Gastrocnemius medialis (tissue), 4 donors: ENCODE results near the gene THG1L. TPM values are rescaled to one million over a fixed set of nuclear protein-coding genes. Genes with fewer than 3 reads are reported as not detected.

ENCODE experiments used
- ATAC-seq, 2 donors: fragments of 150-250 bp; one replicate each; pipeline ENCODE4 v1.9.1; 2016
- DNase-seq, 2 donors: peaks; one replicate each; pipeline ENCODE4 v3.0.0-alpha.2; 2019
- H3K27ac ChIP-seq, 4 donors: fragments of 200-600 bp; sonication (generic); 1 replicate in 1 of 4; 2 replicates in 3 of 4; pipeline ENCODE4 v1.5.1; 2016 to 2018; ENCODE audit warnings: mild to moderate bottlenecking in 2 of 4, moderate library complexity in 1 of 4
- H3K27me3 ChIP-seq, 3 donors: fragments of 200-600 bp; sonication (generic) in 2 of 3; 1 replicate in 1 of 3; 2 replicates in 2 of 3; pipeline versions ENCODE4 v1.5.1 to v1.6.0; 2016 to 2019; ENCODE audit warnings: mild to moderate bottlenecking in 1 of 3, moderate library complexity in 1 of 3
- H3K36me3 ChIP-seq, 2 donors: fragments of 200-600 bp; sonication (generic) in 1 of 2; one replicate each; pipeline ENCODE4 v1.5.1; 2017 to 2018
- H3K4me1 ChIP-seq, 2 donors: fragments of 200-600 bp; sonication (generic) in 1 of 2; one replicate each; pipeline ENCODE4 v1.5.1; 2016 to 2017; ENCODE audit warnings: mild to moderate bottlenecking in 2 of 2
- H3K4me3 ChIP-seq, 4 donors: fragments of 200-600 bp; sonication (generic) in 3 of 4; 1 replicate in 1 of 4; 2 replicates in 3 of 4; pipeline ENCODE4 v1.5.1; 2016 to 2019; ENCODE audit warnings: mild to moderate bottlenecking in 2 of 4
- H3K9me3 ChIP-seq, 3 donors: fragments of 200-600 bp; sonication (generic) in 2 of 3; 1 replicate in 1 of 3; 2 replicates in 2 of 3; pipeline ENCODE4 v1.5.1; 2016 to 2019
- POLR2A ChIP-seq, 2 donors: fragments of 450-650 bp; IDR thresholded peaks; one replicate each; pipeline ENCODE4 v1.6.1; 2017; ENCODE audit warnings: antibody characterized with exemption in 2 of 2, mild to moderate bottlenecking in 2 of 2, moderate library complexity in 2 of 2
- in situ Hi-C, 4 donors: fragments of 200-750 bp; cut with MboI; loops; one replicate each; pipeline versions ENCODE4 v1.15.0 to v1.8.0; 2017; ENCODE audit warnings: low sequenced_read_pairs in 4 of 4
- intact Hi-C: fragments of 100-400 bp; cut with DNase I; formaldehyde crosslinking; loops from one replicate; pipeline ENCODE4 v1.15.1; 2023; ENCODE audit warnings: low total_unique reads
- total RNA-seq, 4 donors: library from RNA; depleted of rRNA; stranded (reverse); fragments of >200 nt; gene quantifications; one replicate each; pipeline versions ENCODE4 v1.1.0 to v1.2.3, GENCODE V29; 2016
- TF ChIP-seq, protein P1 (sequence below), 5 experiments: fragments of 450-650 bp in 3 of 5; fragments of 200-600 bp in 2 of 5; sonication (generic) in 2 of 5; IDR thresholded peaks in 4 of 5; conservative IDR thresholded peaks in 1 of 5; 1 replicate in 4 of 5; 2 replicates in 1 of 5; pipeline ENCODE4 v1.5.1; 2016 to 2019; ENCODE audit warnings: antibody characterized with exemption in 5 of 5, mild to moderate bottlenecking in 3 of 5, moderate library complexity in 3 of 5

THG1L gene
- total RNA-seq, 4 donors from 2014 or later, result 3.5 to 9.7 (median 6.6) TPM

DNA sequence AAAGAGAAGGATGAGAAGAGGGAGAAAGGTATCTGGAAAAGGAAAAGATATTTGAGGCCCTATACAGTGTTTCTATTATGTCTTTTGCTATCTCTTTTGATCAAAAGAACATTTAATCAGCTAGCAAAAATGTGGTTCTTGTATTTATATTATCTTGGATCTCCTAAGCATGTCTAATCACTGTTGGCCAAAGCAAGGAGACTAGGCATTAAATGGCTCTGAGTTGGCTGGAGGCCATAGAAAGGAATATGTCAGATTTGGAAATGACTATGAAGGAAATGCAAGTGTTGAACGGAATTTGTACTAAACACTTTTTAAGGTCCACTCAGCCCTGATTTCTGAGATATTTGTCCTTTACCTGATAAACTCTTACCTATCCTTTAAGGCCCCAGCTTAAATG is 22.4 kb upstream of the THG1L start:
- TF ChIP-seq, protein P1, sequence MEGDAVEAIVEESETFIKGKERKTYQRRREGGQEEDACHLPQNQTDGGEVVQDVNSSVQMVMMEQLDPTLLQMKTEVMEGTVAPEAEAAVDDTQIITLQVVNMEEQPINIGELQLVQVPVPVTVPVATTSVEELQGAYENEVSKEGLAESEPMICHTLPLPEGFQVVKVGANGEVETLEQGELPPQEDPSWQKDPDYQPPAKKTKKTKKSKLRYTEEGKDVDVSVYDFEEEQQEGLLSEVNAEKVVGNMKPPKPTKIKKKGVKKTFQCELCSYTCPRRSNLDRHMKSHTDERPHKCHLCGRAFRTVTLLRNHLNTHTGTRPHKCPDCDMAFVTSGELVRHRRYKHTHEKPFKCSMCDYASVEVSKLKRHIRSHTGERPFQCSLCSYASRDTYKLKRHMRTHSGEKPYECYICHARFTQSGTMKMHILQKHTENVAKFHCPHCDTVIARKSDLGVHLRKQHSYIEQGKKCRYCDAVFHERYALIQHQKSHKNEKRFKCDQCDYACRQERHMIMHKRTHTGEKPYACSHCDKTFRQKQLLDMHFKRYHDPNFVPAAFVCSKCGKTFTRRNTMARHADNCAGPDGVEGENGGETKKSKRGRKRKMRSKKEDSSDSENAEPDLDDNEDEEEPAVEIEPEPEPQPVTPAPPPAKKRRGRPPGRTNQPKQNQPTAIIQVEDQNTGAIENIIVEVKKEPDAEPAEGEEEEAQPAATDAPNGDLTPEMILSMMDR (IDR thresholded peaks at IDR 0.05 in 4 of 5, conservative IDR thresholded peaks at IDR 0.05 in 1 of 5), result no peak
- no peak for TF ChIP-seq POLR2A (IDR thresholded peaks at IDR 0.05)
- no peak overlapping the region for H3K27ac ChIP-seq
- H3K4me1 ChIP-seq, result no peaks in the 10 kb centered on the region
- DNase-seq (no peak), ATAC-seq (no peak)
- no peaks in the 10 kb centered on the region for H3K9me3 ChIP-seq
- no peaks in the 10 kb centered on the region for H3K27me3 ChIP-seq
- H3K36me3 ChIP-seq, result no peaks in the 10 kb centered on the region
- intact Hi-C loops, result no loop called here
- no peak overlapping the region for H3K4me3 ChIP-seq
- in situ Hi-C loops, result loop anchor here in 1 of 4 donors (25.0 kb wide), 1 partner anchor 272 kb away; no protein-coding TSS in a partner anchor

DNA sequence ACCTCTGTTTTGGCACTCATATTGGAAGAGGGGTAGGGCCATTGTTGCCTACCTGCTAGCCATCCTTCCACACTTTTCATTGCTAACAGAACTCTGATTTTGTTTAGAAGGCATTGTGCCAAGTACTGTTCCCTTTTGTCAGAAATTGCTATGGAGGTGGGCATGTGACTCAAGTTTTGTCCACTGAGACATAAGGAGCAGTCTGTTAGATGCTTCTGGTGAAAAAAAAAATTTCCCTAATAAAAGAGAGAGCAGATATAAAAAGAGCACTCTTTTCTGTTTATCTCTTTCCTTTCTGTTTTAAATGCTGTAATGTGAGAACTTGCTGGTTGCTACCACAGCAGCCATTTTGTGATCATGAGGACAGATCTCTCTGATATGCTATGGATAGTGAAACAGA is 21.9 kb upstream of the THG1L start:
- H3K4me1 ChIP-seq, result no peaks in the 10 kb centered on the region
- H3K4me3 ChIP-seq, result no peak overlapping the region
- H3K9me3 ChIP-seq, result no peaks in the 10 kb centered on the region
- intact Hi-C loops, result no loop called here
- ATAC-seq, result no peak
- DNase-seq, result no peak
- H3K27ac ChIP-seq, result no peak overlapping the region
- H3K27me3 ChIP-seq, result no peaks in the 10 kb centered on the region
- TF ChIP-seq, protein P1 (IDR thresholded peaks at IDR 0.05 in 4 of 5, conservative IDR thresholded peaks at IDR 0.05 in 1 of 5), result no peak
- TF ChIP-seq POLR2A (IDR thresholded peaks at IDR 0.05), result no peak
- in situ Hi-C loops, result loop anchor here in 1 of 4 donors (25.0 kb wide), 1 partner anchor 272 kb away; no protein-coding TSS in a partner anchor
- no peaks in the 10 kb centered on the region for H3K36me3 ChIP-seq

DNA sequence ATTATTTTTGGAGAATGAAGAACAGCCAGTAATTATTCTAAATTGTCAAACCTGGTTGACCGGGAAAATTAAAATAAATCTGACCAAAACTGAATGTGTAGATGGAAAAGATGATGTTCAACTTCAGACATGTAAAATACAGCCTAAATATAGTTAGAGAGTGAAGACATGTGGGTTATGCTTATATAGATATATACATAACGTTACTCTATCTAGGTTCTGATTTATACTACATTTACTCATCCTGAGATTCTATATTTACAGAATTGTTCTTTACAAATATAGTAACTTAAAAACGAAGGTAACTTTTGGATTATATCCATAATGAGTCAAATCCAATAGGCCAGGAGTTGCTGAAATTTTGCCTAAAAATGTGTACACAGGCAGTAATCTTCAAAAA is 20.8 kb upstream of the THG1L start:
- TF ChIP-seq, protein P1 (IDR thresholded peaks at IDR 0.05 in 4 of 5, conservative IDR thresholded peaks at IDR 0.05 in 1 of 5), result no peak
- TF ChIP-seq POLR2A (IDR thresholded peaks at IDR 0.05), result no peak
- H3K4me3 ChIP-seq, result no peak overlapping the region
- intact Hi-C loops, result no loop called here
- H3K9me3 ChIP-seq, result no peaks in the 10 kb centered on the region
- in situ Hi-C loops, result loop anchor here in 3 of 4 donors (10.0 to 25.0 kb wide), 3 partner anchors 273 to 386 kb away; no protein-coding TSS in a partner anchor
- H3K36me3 ChIP-seq, result no peaks in the 10 kb centered on the region
- no peak for ATAC-seq
- DNase-seq, result no peak
- no peaks in the 10 kb centered on the region for H3K27me3 ChIP-seq
- H3K4me1 ChIP-seq, result no peaks in the 10 kb centered on the region
- H3K27ac ChIP-seq, result no peak overlapping the region

DNA sequence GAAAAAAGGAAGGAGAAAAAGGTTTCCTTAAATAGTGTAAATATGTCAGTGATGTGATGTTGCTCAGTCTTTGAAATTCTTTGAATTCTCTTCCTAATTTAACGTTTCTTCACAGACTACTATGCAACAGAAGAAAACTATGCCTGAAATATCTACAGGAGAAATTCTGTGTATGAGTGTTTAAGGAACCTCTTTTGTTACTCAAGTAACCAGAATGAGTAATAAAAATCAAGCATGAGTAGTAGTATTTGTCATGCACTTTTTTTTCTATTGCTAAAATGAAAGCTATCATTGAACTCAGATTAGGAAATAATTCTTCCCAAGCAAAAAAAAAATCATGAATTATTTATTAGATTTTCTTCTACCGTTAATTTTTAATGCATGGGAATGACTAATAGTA is 20.3 kb upstream of the THG1L start:
- TF ChIP-seq, protein P1 (IDR thresholded peaks at IDR 0.05 in 4 of 5, conservative IDR thresholded peaks at IDR 0.05 in 1 of 5), result no peak
- no peak for TF ChIP-seq POLR2A (IDR thresholded peaks at IDR 0.05)
- Histone ChIP-seq H3K4me1 (no peaks in the 10 kb centered on the region), H3K4me3 (no peak overlapping the region), H3K27ac (no peak overlapping the region), H3K27me3 (no peaks in the 10 kb centered on the region), H3K9me3 (no peaks in the 10 kb centered on the region), H3K36me3 (no peaks in the 10 kb centered on the region)
- no peak for DNase-seq
- intact Hi-C loops, result no loop called here
- in situ Hi-C loops, result loop anchor here in 3 of 4 donors (10.0 to 25.0 kb wide), 3 partner anchors 274 to 386 kb away; no protein-coding TSS in a partner anchor
- no peak for ATAC-seq
